Kidney capillary endothelial cell (primary cell): Measurements from ENCODE around the gene PHLPP1.
"Not testable (repeated sequence)": the region's sequence is repeated elsewhere in the genome, so short reads cannot be mapped to it uniquely, and the experiment has no call there.

Source experiments
- DNase-seq: peaks from one replicate; pipeline ENCODE4 v3.0.0-alpha.2; 2018; ENCODE audit warnings: low spot score

Gene PHLPP1

DNA sequence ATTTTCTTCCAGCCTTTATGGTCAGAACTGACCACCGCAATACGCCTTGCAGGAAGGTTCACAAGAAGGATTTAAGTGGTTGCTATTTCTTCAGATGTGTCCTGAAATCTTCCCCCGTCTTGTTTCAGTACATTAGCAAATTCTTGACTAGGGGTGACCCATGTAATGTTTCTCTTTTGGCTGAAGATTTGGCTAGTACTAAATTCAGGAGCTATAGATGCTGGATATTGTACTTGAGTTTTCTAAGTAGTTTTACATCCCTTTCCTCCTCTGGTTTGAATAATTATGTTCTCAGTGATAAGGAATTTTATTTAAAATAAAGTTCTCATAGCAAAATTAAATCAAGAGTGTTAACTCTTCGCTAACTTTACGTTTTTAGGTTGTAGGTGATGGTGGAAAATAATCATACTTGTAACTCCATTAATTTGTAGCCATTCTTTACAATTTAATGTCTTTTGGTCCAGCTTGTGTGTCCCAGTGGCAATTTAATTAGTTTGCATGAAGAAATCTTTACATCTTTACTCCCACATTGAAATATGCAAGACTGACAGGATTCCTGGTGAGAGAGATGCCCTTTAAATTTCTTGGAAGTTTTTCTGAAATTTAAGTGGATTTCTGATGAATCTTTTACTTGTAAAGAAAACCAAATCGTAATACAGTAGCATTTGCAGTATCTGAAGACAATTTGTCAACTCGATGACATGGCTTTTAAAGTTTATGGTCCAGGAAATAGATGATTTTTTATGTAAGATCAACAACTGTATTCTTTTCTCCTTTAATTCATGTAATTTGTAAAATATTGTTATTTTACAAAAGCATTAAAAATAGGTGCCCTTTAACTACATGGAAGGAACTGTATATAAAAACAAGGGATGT is 2.8 kb downstream of the PHLPP1 start:
- no peak for DNase-seq

DNA sequence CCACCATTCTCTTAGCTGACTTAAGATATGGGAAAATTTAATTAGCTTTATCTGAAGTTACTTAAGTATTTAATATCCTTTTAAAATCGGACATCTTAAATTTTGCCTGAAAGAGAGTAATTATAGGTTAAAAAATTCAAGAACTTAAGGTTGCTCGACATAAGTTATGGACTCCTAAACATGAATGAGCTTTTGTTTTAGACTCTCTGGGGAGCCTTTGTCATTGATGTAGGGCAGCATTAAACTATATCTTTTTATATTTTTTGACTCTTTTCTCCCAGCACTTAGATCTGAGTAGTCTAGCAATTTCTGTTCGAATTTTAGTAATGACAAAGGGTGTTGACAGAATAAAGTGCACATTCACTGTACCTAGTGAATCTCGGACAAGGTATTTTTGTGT is 4.7 kb downstream of the PHLPP1 start:
- no peak for DNase-seq

DNA sequence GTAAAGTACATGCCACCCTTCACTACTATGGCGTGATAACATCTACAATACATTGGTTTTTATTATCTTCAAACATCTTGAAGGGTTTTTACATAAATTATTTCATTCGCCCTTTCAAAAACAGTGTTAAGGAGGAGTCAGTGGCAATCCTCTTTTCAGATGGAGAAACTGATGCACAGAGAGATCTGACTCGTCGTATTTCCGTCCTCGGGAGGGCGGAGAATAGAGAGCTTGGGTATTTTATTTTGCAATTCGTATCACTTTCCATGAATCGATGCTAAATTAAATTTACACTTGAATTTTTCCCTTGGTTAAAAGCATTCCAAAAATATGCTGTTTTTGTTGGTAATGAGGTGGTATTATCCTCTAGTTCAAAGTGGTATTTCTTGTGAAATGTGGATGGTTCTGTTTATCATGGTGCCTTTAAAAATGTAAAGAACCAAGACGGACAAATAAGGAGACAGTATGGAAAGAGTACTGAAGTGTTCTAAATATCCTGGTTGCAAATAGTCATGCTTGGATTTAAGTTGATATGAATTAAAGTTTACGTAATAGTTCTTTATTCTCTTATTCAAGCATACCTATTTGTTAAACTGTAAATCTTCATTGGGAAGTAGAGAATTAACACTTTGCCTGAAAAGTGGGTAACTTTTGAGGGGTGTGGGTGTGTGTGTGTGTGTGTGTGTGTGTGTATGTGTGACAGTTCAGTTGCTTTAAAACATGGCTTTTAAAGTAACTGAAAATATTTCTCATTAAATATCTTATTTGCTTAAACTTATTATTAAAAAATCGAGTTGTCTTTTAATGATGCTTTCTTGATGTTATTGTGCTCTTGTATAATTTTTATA is 5.6 kb downstream of the PHLPP1 start:
- DNase-seq = no peak

DNA sequence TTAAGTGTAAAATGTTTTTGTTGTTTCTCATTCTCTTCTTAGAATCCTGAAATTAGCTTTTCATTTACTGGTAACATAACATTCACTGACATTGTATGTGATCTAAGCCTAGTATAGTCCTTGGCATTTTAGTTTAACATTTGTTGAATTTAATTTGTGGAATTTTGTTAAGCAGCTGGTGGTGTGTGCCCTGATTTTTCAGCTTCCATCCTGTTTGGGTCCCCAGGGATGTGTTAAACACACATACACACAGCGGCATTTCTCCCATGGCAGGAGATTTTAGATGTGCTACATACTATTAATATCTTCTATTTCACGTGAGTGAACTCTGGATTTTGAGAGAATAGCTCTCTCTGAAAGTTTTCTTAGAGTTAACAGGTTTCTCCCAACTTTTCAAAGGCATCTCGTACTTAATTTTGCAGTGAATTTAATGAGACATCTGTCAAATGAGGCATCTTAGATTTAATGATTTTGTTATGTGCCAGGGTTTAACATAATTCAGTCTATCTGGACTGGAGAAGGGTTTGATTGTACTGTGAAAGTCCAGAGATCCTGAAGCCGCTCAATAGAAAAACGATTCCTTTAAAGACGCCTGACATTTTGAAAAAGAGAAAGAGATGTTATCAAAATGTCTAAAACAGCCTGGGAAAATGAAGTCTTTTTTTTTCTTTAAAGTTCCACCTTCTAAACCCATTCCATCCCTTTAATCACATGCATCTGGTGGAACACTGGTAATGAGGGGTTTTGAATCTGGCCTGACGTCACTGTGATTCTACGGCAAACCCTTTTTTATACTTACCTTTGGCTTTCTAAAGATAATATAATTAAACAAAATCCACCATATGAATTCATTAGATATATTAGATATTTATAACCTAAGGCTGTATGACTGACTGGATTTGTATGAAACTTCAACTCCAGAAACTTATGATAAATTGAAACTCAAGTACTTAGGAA is 6.8 kb downstream of the PHLPP1 start:
- DNase-seq = no peak

DNA sequence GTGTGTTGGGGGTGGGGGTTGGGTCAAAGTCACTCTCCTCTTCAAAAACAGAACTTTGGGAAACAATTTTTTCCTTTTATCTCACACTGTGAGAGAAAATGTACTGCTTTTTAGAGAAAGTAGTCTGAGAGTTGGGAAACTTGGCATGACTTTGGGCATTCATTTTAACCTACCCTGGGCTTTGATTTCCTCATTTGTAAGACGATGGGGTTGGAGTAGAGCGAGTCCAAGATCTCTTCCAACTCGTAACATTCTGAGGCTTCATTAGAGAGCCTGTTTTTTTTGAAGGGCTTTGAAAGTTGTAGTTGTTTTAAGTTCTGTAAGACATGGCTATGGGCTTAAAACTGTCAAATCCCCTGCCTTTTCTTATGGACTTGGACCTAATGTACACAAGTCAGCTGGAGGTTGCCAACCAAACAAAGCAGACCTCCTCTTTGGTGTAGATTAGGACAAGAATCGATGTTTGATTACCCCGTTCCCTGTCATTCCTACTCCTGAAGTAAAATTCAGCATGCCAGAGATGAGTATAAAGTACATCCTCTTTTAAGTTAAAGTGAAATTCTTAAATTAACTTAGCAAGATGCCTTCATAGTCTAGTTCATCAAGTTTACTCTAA is 8.4 kb downstream of the PHLPP1 start:
- DNase-seq = no peak

DNA sequence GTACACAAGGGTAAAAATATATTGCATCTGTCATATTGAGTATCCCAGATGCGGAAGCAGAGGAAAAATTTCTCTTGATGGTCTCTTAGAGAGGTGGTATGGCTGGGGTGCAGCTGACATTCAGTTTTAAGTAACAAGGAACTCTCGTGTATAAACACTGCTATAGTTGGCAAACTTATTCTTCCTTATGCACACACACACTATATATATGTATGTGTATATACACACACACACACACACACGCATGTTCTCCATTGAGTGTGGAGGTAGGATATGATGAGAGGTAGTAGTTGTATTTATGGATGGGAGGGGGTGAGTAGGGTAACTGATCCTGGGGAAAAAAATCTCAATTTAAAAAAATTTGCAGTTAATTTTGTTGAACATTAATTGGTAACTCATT is 10.6 kb downstream of the PHLPP1 start:
- DNase-seq = no peak

DNA sequence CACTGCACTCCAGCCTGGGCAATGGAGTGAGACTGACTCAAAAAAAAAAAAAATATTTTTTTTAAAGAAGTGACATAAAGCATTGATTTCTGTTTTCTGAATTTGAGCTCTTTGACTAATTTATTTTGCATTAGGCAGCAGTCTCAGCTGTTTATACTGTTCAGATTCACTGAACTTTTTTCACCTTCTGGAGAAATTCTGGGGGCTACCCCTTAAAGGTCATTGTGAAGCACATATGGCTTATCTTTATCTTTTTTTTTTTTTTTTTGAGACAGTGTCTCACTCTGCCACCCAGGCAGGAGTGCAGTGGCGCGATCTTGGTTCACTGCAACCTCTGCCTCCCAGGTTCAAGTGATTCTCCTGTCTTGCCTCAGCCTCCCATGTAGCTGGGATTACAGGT is 12.9 kb downstream of the PHLPP1 start:
- no peak for DNase-seq

DNA sequence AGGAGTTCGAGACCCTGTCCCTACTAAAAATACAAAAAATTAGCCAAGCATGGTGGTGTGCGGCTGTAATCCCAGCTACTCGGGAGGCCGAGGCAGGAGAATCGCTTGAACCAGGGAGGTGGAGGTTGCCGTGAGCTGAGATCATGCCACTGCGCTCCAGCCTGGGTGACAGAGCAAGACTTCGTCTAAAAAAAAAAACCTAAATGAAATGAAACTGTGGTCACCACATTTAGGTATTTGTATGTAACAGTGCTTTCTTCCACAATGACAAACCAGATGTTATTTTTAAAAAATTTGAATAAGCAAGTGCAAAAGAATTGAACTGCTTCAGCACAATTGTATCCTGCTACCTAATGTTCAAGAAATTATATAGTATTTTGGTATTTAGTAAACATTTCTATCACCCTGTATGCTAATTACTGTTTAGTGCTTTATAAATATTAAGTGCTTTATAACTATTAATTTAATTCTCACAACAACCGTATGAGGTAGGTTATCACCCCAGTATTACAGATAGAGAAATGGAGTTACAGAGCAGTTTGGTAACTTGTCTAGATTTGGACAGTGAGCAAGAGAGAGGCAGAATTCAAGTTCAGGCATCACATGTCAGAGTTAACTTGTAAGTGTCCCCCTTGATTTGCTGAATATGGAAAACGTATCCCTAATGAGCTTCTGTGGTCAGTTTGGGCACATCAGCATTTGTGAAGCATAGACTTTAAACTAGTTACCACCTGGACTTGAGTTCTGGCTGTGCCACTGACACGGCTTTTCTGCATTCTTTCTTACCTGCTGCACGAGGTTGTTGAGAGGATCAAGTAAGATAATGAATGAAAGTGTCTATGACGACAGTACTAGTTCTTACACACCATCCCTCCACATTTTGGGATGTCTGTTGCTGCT is 14.4 kb downstream of the PHLPP1 start:
- DNase-seq = no peak

DNA sequence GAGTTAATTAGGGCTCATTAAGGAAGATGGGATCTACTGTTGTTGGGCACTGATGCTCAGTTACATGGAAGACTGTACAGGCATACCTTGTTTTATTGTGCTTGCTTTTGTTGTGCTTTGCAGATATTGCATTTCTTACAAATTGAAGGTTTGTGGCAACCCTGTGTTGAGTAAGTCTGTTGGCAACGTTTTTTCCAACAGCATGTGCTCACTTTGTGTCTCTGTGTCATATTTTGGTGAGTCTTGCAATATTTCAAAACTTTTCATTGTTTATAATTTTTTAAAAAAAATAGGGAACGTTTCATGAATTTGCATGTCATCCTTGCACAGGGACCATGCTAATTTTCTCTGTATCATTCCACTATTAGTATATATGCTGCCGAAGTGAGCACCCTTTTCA is 15.6 kb downstream of the PHLPP1 start:
- no peak for DNase-seq

DNA sequence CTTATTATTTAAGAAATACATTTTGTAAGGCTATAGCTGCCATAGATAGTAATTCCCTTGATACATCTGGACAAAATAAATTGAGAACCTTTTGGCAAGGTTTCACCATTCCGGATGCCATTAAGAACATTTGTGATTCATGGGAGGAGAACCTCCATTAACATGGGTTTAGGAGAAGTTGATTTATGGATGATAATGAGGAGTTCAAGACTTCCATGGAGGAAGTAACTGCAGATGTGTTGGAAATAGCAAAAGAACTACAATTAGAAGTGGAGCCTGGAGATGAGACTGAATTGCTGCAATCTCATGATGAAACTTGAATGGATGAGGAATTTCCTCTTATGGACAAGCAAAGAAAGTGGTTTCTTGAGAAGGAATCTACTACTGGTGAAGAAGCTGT is 17.3 kb downstream of the PHLPP1 start:
- no peak for DNase-seq

DNA sequence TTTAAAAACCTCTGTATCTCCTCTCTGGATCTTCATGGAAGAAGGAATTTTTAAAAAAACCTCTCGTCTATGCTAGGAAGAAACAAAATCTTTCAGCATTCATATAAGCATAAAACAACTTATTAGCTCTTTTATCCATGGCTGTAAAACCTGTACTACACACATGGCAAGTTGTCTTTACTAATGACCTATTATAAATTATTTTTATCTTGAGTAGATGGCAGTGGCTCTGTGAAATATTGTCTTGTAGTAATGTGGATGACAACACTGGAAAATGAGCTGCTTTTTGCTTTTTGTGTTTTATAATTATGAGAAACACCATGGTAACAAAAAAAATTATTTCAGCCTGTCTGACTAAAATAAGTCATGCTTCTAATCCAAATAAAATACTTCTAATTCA is 18.9 kb downstream of the PHLPP1 start:
- no peak for DNase-seq

DNA sequence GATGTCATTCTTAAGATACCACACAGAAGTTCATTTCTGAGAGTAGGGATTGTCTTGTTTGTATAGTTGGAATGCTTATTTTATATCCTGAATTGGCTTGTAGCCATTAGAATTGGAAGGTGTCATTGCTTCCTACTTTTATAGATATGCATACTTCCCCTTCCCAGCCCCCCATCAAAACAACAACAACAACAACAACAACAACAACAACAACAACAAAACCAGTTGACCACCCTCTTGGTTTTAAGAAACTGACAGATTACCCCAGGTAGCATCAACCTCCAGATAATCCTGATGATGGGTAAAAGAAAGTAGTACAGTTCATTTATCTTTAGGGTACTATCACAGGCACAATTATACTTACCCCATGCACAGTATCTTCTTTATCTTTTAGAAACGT is 20.0 kb downstream of the PHLPP1 start:
- no peak for DNase-seq

DNA sequence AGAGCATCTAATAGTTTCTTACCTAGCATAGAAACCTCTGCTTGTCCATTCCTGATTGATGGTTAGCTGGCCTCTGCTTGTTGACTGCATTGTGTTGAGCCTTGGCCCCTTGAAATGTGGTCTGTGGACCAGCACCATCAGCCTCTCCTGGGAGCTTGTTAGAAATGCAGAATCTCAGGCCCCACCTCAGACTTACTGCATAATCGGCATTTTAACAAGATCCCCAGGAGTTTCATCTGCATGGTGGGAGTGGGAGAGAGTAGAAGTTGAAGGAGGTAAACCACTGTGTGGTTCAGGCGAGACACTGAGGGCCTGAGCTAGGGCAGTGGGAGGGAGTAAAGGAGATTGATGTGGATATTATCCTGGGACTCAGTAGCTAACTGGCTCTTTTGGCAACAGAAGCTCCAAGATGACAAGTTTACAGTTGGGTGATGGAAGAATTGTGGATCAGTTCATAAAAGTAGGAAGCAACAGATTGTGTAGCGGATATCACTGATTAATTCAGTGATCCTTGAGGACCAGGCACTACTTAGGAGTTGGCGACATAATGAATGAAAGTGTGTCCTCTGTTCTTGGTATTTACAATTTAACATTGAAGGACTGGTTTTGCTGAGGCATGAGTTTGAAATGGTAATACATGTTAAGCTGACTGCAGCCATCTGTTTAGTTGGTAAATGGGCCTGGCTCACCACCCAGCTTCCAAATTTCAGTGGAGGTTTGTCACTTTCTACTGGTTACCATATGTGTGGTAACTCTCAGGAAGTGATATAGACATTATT is 20.9 kb downstream of the PHLPP1 start:
- no peak for DNase-seq

DNA sequence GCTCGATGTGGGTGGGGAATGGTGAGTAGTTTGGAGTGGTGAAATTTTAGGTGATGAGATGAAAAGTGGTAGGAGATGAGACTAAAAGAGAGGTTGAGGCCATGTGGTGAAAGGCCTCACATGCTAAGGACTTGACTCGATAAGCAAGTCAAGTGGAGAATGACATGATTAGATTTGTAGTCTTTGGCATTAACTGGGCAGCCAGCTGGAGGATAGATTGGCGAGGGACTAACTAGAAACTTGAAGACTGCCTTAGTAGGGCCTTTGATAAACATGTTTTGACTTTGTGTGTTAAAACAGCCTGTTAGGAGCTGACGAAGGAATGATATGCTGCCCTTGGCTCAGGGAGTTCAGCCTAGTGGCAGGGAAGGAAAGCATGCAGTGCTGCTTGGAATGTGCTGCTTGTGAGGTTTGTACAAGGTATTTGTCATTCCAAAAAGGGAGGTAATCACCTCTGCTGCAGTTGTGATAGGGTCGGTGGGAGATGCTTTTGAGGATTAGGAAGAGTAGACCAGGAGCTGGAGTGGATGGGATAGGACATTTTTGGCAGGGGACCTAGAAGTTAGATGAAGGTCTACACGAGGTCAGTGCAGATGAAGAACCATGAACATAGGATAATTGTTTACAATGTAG is 22.0 kb downstream of the PHLPP1 start:
- no peak for DNase-seq

DNA sequence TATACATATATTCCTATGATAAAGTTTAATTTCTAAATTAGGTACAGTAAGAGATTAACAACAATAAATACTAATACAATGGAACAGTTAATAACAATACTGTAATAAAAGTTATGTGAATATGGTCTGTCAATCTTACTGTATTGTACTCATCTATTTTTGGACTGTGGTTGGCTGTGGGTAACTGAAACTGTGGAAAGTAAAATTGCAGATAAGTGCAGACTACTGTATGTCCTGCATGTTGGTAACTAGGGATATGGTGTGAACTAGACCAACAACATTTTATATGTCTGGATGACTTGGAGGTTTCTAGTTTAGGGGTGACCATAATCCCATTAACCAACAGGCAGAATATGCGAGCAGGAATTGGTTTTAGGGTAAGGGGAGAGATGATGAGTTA is 23.3 kb downstream of the PHLPP1 start:
- DNase-seq = no peak

DNA sequence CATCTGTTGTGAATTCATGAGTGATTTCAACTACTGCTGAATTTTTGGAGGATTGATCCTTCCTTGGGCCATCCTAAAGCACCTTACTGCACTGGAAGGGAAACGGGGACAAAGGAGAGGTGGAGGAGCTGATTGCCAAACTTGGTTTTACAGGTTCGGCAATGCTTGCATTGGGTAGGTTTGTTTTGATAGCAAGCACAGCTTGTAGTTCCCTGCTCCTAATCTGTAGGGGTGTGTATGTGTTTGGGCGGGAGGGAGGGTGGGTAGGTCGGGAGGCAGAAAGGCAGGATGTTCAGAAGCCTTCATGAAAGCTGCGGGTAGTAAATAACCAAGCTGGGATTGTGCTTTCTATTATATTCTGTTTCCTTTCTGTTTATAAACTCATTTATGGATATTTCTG is 24.6 kb downstream of the PHLPP1 start:
- DNase-seq = no peak

DNA sequence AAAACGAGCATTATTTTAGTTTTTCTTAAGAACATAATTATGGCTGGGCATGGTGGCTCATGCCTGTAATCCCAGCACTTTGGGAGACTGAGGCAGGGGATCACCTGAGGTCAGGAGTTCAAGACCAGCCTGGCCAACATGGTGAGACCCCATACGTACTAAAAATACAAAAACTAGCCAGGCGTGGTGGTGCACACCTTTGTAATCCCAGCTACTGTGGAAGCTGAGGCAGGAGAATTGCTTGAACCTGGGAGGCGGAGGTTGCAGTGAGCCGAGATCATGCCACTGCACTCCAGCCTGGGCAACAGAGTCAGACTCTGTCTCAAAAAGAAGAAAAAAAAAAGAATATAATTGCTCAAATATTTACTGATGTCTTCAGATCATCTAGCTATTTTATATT is 25.3 kb downstream of the PHLPP1 start:
- not testable (repeated sequence) for DNase-seq

DNA sequence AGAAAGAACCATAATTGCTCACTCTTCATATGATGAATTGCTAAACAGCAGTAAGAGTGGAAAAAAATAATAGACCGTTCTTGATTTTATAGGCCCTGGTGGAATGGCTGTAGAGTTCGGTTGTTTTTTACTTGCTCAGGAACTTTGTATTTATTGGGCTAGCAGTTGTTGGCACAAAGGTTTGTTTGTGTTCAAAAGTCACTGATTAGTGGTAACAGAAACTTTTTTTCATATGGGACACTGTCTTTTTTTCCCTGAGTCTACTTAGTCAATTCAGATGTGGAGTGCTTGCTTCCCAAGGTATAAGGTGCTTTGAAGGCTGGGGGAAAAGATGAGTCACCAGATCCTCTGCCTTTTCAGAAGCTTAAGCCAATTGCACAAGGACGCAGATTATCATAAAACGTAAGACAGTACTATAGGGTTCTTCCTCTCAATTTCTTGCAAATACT is 25.8 kb downstream of the PHLPP1 start:
- DNase-seq = no peak

DNA sequence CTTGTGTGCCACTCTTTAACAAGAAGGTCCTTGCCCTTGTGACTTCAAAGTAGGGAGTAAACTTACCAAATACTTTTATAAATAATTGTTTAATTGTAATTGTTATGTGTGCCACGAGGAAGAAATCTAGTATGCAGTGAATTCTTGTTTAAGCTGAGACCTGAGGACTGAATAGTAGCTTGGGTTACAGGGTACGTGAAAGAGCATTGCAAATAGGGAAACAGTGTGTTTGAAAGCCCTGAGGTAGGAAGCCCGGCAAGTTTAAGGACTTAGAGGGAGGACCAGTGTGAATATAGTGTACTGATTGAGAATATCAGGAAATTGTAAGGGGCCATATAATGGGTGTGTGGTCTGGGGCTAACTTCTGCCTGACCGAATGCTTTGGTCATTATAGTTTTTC is 26.2 kb downstream of the PHLPP1 start:
- DNase-seq = no peak
